Dendritic cell treated with granulocyte-macrophage colony-stimulating factor and Interleukin-4, amounts not matched to agents 40 ng/mL and 50 ng/mL, for 4 days (primary cell): Measurements from ENCODE around the gene GKN2.
"Not testable (repeated sequence)": the region's sequence is repeated elsewhere in the genome, so short reads cannot be mapped to it uniquely, and the experiment has no call there.

Experiments
- H3K27ac Mint-ChIP-seq: one replicate; pipeline ENCODE4 v1.8.0; 2022; ENCODE audit warnings: mild to moderate bottlenecking, mixed read lengths
- H3K27me3 Mint-ChIP-seq: one replicate; pipeline ENCODE4 v1.8.0; 2022; ENCODE audit warnings: mild to moderate bottlenecking, mixed read lengths
- H3K36me3 Mint-ChIP-seq: one replicate; pipeline ENCODE4 v1.8.0; 2022; ENCODE audit warnings: low read depth, mixed read lengths
- H3K4me1 Mint-ChIP-seq: one replicate; pipeline ENCODE4 v1.8.0; 2022; ENCODE audit warnings: low read depth, mixed read lengths
- H3K4me3 Mint-ChIP-seq: one replicate; pipeline ENCODE4 v1.8.0; 2022; ENCODE audit warnings: mild to moderate bottlenecking, moderate library complexity, mixed read lengths
- H3K9me3 Mint-ChIP-seq: one replicate; pipeline ENCODE4 v1.8.0; 2022; ENCODE audit warnings: mixed read lengths
- intact Hi-C: fragments of 100-400 bp; cut with micrococcal nuclease; formaldehyde crosslinking; loops from one replicate; pipeline ENCODE4 v1.15.0; 2022

The GKN2 gene

GRCh38 chr2:68908392-68908970, 44.2 kb downstream of the GKN2 start:
- H3K4me3 Mint-ChIP-seq: no peak overlapping the region
- peak overlapping the region; percentile 86 for H3K27ac Mint-ChIP-seq
- peaks cover 26% of the 10 kb centered on the region for H3K4me1 Mint-ChIP-seq
- H3K27me3 Mint-ChIP-seq: no peaks in the 10 kb centered on the region
- intact Hi-C loops: loop anchor here (5.0 kb wide), 2 partner anchors 51 to 201 kb away; no protein-coding TSS in a partner anchor
- no peaks in the 10 kb centered on the region for H3K36me3 Mint-ChIP-seq
- H3K9me3 Mint-ChIP-seq: no peaks in the 10 kb centered on the region

DNA sequence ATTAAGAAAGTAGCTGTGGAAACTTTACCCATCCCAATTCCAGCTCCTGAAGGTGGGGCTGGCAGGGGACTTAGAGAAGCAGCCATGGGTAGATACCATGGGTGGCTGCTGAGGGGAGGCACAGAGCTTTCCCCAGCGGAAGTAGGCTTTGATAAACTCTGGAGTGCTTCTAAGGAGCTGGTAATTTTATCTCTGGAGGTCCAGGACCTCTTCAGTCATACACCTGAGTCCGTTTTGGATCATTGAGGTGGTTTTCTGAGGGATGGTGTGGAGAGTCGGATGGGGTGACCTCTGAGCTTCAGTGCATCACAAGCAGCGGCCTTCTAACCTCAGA, 44.8 kb downstream of the GKN2 start:
- Mint-ChIP-seq H3K4me1 (peaks cover 26% of the 10 kb centered on the region), H3K27me3 (no peaks in the 10 kb centered on the region), H3K27ac (peak overlapping the region; percentile 86), H3K9me3 (no peaks in the 10 kb centered on the region), H3K4me3 (no peak overlapping the region), H3K36me3 (no peaks in the 10 kb centered on the region)
- intact Hi-C loops: loop anchor here (5.0 kb wide), 2 partner anchors 51 to 201 kb away; no protein-coding TSS in a partner anchor

DNA sequence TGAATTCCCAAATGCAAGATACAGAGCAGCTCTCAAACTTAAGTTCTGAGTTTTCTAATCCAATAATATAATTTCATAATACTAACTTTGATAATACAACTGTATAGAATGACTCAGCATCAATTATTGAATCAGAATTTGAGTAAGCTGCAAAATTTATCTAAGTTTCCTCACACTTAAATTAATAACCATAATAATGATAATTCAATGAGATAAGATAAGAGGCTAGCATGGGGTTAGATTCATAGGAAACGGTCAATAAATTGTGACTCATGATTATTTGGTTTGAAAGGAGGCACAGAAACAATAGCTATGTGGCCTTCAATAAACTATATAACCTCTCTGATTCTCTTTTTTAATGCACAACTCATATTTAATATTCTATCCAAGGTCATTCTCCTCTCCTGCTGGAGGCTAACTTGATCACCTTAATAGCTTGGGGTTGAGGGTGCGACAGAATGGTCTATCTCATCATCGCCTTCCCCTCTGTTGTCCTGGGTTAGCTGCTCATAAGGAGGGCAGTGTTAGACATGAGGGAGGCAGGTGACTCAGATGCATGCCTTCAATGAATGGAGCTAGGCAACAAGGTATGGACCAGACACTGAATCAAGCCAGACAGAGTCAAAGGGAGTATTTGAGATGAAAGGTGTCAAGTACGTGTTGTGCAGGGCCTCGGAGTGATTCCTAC, 45.3 kb downstream of the GKN2 start:
- Mint-ChIP-seq H3K4me3 (no peak overlapping the region), H3K9me3 (no peaks in the 10 kb centered on the region), H3K36me3 (no peaks in the 10 kb centered on the region), H3K4me1 (peaks cover 26% of the 10 kb centered on the region), H3K27ac (peak overlapping the region; percentile 86), H3K27me3 (no peaks in the 10 kb centered on the region)
- intact Hi-C loops: loop anchor here (5.0 kb wide), 2 partner anchors 50 to 200 kb away; no protein-coding TSS in a partner anchor

GRCh38 chr2:68906716-68907115, 46.0 kb downstream of the GKN2 start:
- H3K9me3 Mint-ChIP-seq: peaks cover 4% of the 10 kb centered on the region
- no peaks in the 10 kb centered on the region for H3K27me3 Mint-ChIP-seq
- H3K27ac Mint-ChIP-seq: no peak overlapping the region
- H3K4me3 Mint-ChIP-seq: no peak overlapping the region
- intact Hi-C loops: loop anchor here (5.0 kb wide), 2 partner anchors 49 to 199 kb away; no protein-coding TSS in a partner anchor
- H3K4me1 Mint-ChIP-seq: peaks cover 26% of the 10 kb centered on the region
- H3K36me3 Mint-ChIP-seq: no peaks in the 10 kb centered on the region

DNA sequence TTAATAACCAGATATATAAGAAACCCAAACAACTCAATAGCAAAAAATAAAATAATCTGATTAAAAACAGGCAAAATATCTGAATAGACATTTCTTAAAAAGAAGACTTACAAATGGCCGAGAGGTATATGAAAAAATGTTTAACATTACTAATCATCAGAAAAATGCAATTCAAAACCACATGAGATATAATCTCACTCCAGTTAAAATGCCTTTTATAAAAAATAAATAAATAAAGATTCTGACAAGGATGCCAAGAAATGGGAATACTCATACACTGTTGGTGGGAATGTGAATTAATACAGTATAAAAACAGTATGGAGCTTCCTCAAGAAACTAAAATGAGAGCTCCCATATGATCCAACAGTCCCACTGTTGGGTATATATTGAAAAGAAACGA, 47.6 kb downstream of the GKN2 start:
- Mint-ChIP-seq H3K27me3 (no peaks in the 10 kb centered on the region), H3K27ac (no peak overlapping the region), H3K4me3 (no peak overlapping the region), H3K4me1 (peaks cover 34% of the 10 kb centered on the region), H3K36me3 (no peaks in the 10 kb centered on the region), H3K9me3 (peaks cover 9% of the 10 kb centered on the region)
- intact Hi-C loops: loop anchor here (5.0 kb wide), 2 partner anchors 48 to 198 kb away; no protein-coding TSS in a partner anchor

DNA sequence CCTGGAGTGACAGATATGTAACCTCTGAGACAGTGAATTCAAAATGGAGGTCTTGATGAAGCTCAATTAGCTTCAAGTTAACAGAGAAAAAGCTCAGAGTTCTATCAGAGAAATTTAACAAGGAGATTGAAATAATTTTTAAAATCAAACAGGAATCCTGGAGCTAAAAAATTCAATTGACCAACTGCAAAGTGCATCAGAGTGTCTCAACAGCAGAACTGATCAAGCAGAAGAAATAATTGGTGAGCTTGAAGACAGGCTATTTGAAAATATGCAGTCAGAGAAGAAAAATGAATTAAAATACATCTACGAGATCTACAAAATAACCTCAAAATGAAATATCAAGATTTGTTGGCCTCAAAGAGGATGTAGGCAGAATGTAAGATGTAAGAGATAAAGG, 51.1 kb downstream of the GKN2 start:
- Mint-ChIP-seq H3K4me3 (no peak overlapping the region), H3K27ac (no peak overlapping the region), H3K4me1 (peaks cover 24% of the 10 kb centered on the region), H3K36me3 (no peaks in the 10 kb centered on the region), H3K9me3 (peaks cover 9% of the 10 kb centered on the region), H3K27me3 (no peaks in the 10 kb centered on the region)
- intact Hi-C loops: loop anchor here (5.0 kb wide), 1 partner anchor 34 kb away; no protein-coding TSS in a partner anchor

DNA sequence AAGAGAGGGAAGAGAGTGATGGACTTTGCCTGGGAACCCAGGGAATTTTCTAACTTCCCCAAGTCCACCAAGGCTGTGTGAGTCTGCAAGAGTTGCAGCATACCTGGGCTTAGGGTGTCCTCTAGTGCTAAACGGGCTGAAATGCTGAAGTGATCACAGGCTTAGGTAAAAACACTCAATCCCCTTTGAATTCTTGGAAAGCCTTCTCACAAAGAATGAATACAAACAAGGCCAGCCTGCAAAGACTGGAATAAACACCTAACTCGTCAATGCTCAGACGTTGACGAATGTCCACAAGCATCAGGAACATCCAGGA, 51.5 kb downstream of the GKN2 start:
- no peaks in the 10 kb centered on the region for H3K27me3 Mint-ChIP-seq
- no peak overlapping the region for H3K27ac Mint-ChIP-seq
- H3K4me3 Mint-ChIP-seq: no peak overlapping the region
- H3K4me1 Mint-ChIP-seq: peaks cover 28% of the 10 kb centered on the region
- no peaks in the 10 kb centered on the region for H3K36me3 Mint-ChIP-seq
- H3K9me3 Mint-ChIP-seq: peaks cover 9% of the 10 kb centered on the region
- intact Hi-C loops: loop anchor here (5.0 kb wide), 1 partner anchor 34 kb away; no protein-coding TSS in a partner anchor

- Mint-ChIP-seq H3K36me3 (no peaks in the 10 kb centered on the region), H3K4me1 (peaks cover 28% of the 10 kb centered on the region), H3K27me3 (peaks cover 2% of the 10 kb centered on the region), H3K4me3 (no peak overlapping the region), H3K9me3 (peaks cover 9% of the 10 kb centered on the region), H3K27ac (peak overlapping the region; percentile 48)
- intact Hi-C loops: loop anchor here (5.0 kb wide), 1 partner anchor 33 kb away; no protein-coding TSS in a partner anchor
Observed at GRCh38 chr2:68900496-68901198, 52.0 kb downstream of the GKN2 start.

GRCh38 chr2:68895981-68896380, 56.7 kb downstream of the GKN2 start:
- H3K36me3 Mint-ChIP-seq, intact Hi-C loops, H3K9me3 Mint-ChIP-seq, H3K27me3 Mint-ChIP-seq, H3K27ac Mint-ChIP-seq, H3K4me3 Mint-ChIP-seq: not testable (repeated sequence)
- peaks cover 34% of the 10 kb centered on the region for H3K4me1 Mint-ChIP-seq
